Measurements from ENCODE around the gene RMI2.

The RMI2 gene

GRCh38 chr16:11349599-11350276 is 4.5 kb downstream of the RMI2 start (continued):
- 0 out of 2 replicates have a peak, but pooled peaks have one; percentile 12 for TF ChIP-seq GLIS1 (tag by site-specific recombination; IDR thresholded peaks at IDR 0.05)
- no peak for TF ChIP-seq ZNF645 (tag by site-specific recombination; IDR thresholded peaks at IDR 0.05)
- no peak for TF ChIP-seq ZNF707 (tag by site-specific recombination; IDR thresholded peaks at IDR 0.05)
- TF ChIP-seq GLIS2 (tag by site-specific recombination; IDR thresholded peaks at IDR 0.05), result no peak
- TF ChIP-seq ZNF335 (tag by site-specific recombination; conservative IDR thresholded peaks at IDR 0.05), result peak; percentile 66
- peak; percentile 76 for TF ChIP-seq KLF17 (tag by site-specific recombination; IDR thresholded peaks at IDR 0.05)
- TF ChIP-seq ZNF292 (tag by site-specific recombination; IDR thresholded peaks at IDR 0.05; ENCODE audit: borderline replicate concordance, low read depth), result no peak
- TF ChIP-seq MYNN (tag by site-specific recombination; IDR thresholded peaks at IDR 0.05; ENCODE audit: borderline replicate concordance), result no peak
- TF ChIP-seq ZNF677 (tag by site-specific recombination; IDR thresholded peaks at IDR 0.05), result no peak
- no peak for TF ChIP-seq ZFP3 (tag by site-specific recombination; IDR thresholded peaks at IDR 0.05; ENCODE audit: low read depth)
- no peak for TF ChIP-seq GLI2 (tag by site-specific recombination; IDR thresholded peaks at IDR 0.05; ENCODE audit: borderline replicate concordance, low read depth)
- TF ChIP-seq ZEB2 (tag by site-specific recombination; IDR thresholded peaks at IDR 0.05), result peak; percentile 44; the same call in 1 of the 2 replicates
- no peak for TF ChIP-seq ZNF433 (tag by site-specific recombination; IDR thresholded peaks at IDR 0.05; ENCODE audit: low read depth)
- no peak for TF ChIP-seq ZNF555 (tag by site-specific recombination; conservative IDR thresholded peaks at IDR 0.05)
- no peak for TF ChIP-seq ZSCAN5A (tag by site-specific recombination; IDR thresholded peaks at IDR 0.05)
- 0 out of 2 replicates have a peak, but pooled peaks have one; percentile 41 for TF ChIP-seq ZNF639 (tag by site-specific recombination; IDR thresholded peaks at IDR 0.05)
- TF ChIP-seq PATZ1 (tag by site-specific recombination; IDR thresholded peaks at IDR 0.05), result peak; percentile 30; the same call in 1 of the 2 replicates
- no peak for TF ChIP-seq ZNF146 (tag by site-specific recombination; IDR thresholded peaks at IDR 0.05)
- no peak for TF ChIP-seq ZNF513 (tag by site-specific recombination; IDR thresholded peaks at IDR 0.05)
- no peak for TF ChIP-seq ZNF223 (tag by site-specific recombination; IDR thresholded peaks at IDR 0.05)
- TF ChIP-seq SP2 (tag by site-specific recombination; IDR thresholded peaks at IDR 0.05), result peak; percentile 39
- TF ChIP-seq ZNF302 (tag by site-specific recombination; IDR thresholded peaks at IDR 0.05; ENCODE audit: low read depth), result no peak
- TF ChIP-seq ZNF48 (tag by site-specific recombination; IDR thresholded peaks at IDR 0.05), result no peak
- TF ChIP-seq ZBTB21 (tag by site-specific recombination; IDR thresholded peaks at IDR 0.05), result peak; percentile 84
- TF ChIP-seq ZBTB44 (tag by site-specific recombination; IDR thresholded peaks at IDR 0.05), result 0 out of 2 replicates have a peak, but pooled peaks have one; percentile 51
- no peak for TF ChIP-seq OVOL3 (tag by site-specific recombination; IDR thresholded peaks at IDR 0.05)
- TF ChIP-seq ZNF121 (tag by site-specific recombination; IDR thresholded peaks at IDR 0.05), result peak; percentile 25; the same call in 1 of the 2 replicates
- TF ChIP-seq SCRT1 (tag by site-specific recombination; IDR thresholded peaks at IDR 0.05; ENCODE audit: borderline replicate concordance), result no peak
- TF ChIP-seq ZNF37A (tag by site-specific recombination; IDR thresholded peaks at IDR 0.05), result no peak
